GM19468 (cell line): ENCODE data around the gene MMP19.
A peak's percentile ranks its signal among the peaks of the same experiment; 100 is the strongest.
"Not testable (repeated sequence)": the region's sequence is repeated elsewhere in the genome, so short reads cannot be mapped to it uniquely, and the experiment has no call there.

Experiments
- ATAC-seq: cut with Tn5 transposase; IDR thresholded peaks from one replicate; pipeline ENCODE4 v1.9.1; 2021; ENCODE audit warnings: mild to moderate bottlenecking, moderate library complexity, moderate number of reproducible peaks; ENCODE audit not compliant: unreplicated experiment; ENCODE audit errors: extremely low read depth

MMP19 gene

GRCh38 chr12:55845361-55845760, 2.6 kb upstream of the MMP19 start:
- ATAC-seq: no peak

- no peak for ATAC-seq
Observed at GRCh38 chr12:55844961-55845360, 2.2 kb upstream of the MMP19 start.

- no peak for ATAC-seq
Observed at GRCh38 chr12:55843431-55843830, 695 bp upstream of the MMP19 start.

- ATAC-seq: no peak
Observed at GRCh38 chr12:55840581-55841351, 2.0 kb downstream of the MMP19 start.

- ATAC-seq: no peak
Observed at GRCh38 chr12:55839345-55840140, 3.2 kb downstream of the MMP19 start.

GRCh38 chr12:55838361-55838760, 4.4 kb downstream of the MMP19 start:
- no peak for ATAC-seq

GRCh38 chr12:55834400-55834799, 8.3 kb downstream of the MMP19 start:
- not testable (repeated sequence) for ATAC-seq

- ATAC-seq: no peak
Observed at GRCh38 chr12:55833056-55833455, 9.7 kb downstream of the MMP19 start.

- no peak for ATAC-seq
Observed at GRCh38 chr12:55831447-55831815, 11.3 kb downstream of the MMP19 start.

GRCh38 chr12:55830601-55831446, 11.9 kb downstream of the MMP19 start:
- no peak for ATAC-seq

- ATAC-seq: no peak
Observed at GRCh38 chr12:55829967-55830600, 12.7 kb downstream of the MMP19 start.

GRCh38 chr12:55828357-55828756, 14.4 kb downstream of the MMP19 start:
- ATAC-seq: no peak

- no peak for ATAC-seq
Observed at GRCh38 chr12:55827806-55828205, 14.9 kb downstream of the MMP19 start.

GRCh38 chr12:55824726-55825125, 18.0 kb downstream of the MMP19 start:
- ATAC-seq: no peak

- no peak for ATAC-seq
Observed at GRCh38 chr12:55823419-55823818, 19.3 kb downstream of the MMP19 start.

GRCh38 chr12:55822228-55822627, 20.5 kb downstream of the MMP19 start:
- ATAC-seq: no peak

- no peak for ATAC-seq
Observed at GRCh38 chr12:55820679-55821078, 22.1 kb downstream of the MMP19 start.

GRCh38 chr12:55818886-55819285, 23.9 kb downstream of the MMP19 start:
- no peak for ATAC-seq

- ATAC-seq: peak; percentile 1
Observed at GRCh38 chr12:55818140-55818728, 24.5 kb downstream of the MMP19 start.
